Measurements from ENCODE around the gene NUMBL.

DNA sequence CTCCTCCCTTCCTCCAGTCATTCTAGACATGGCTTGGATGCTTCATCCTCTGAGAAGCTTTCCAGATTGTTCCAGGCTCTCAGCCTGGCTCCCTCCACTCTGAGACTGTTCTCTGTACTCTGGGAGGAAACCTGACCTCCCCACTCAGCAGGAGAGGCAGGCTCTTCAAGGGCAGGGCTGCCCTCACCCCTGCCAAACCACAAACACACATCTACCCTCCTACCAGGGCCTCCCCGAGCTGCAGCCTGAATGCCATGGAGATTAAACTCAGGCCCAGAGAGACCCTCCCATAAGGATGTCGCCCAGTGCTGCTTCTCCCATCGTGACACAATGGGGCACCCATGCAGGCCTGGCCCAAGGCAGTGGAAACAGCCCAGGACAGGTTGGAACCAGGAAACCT, 16.2 kb downstream of the NUMBL start:
- TF ChIP-seq CTCF (IDR thresholded peaks at IDR 0.05; ENCODE audit: insufficient read depth, low read length) (no peak), POLR2AphosphoS5 (IDR thresholded peaks at IDR 0.05; ENCODE audit: low read depth) (no peak), GABPA (IDR thresholded peaks at IDR 0.05; ENCODE audit: low read depth) (no peak), REST (IDR thresholded peaks at IDR 0.05; ENCODE audit: insufficient replicate concordance, low read depth) (no peak)
